T-cell (primary cell): ENCODE measurements around the gene NT5C2. TPM values are rescaled to one million over a fixed set of nuclear protein-coding genes. Genes with fewer than 3 reads are reported as not detected.
"Not testable (repeated sequence)": the region's sequence is repeated elsewhere in the genome, so short reads cannot be mapped to it uniquely, and the experiment has no call there.

Experiments used
- ATAC-seq, 4 experiments: fragments of 200-7000 bp in 3 of 4; fragments of 150-1000 bp in 1 of 4; cut with Tn5 transposase; replicated peaks in 1 of 4; 1 replicate in 3 of 4; 2 replicates in 1 of 4; pipeline ENCODE4 v1.10.0; 2021; ENCODE audit warnings: moderate library complexity in 3 of 4, mild to moderate bottlenecking in 2 of 4, moderate number of reproducible peaks in 1 of 4
- CTCF ChIA-PET, 2 donors: fragments of 300-600 bp; sonication (Branson Sonifier 250); formaldehyde crosslinking; loops; one replicate each; lab custom pipeline; 2022; ENCODE audit warnings: antibody characterized with exemption in 2 of 2; lab: Charles Lee
- POLR2A ChIA-PET, 2 donors: fragments of 300-600 bp; sonication (Branson Sonifier 250); formaldehyde crosslinking; loops; one replicate each; lab custom pipeline; 2022; ENCODE audit warnings: antibody characterized with exemption in 2 of 2; lab: Charles Lee
- DNase-seq, 35 experiments: peaks; one replicate each; pipeline versions ENCODE4 v3.0.0 to v3.0.0-alpha.2; 2013 to 2023
- H3K27ac ChIP-seq: one replicate; pipeline ENCODE4 v1.5.1; 2013; ENCODE audit warnings: low read length
- H3K27me3 ChIP-seq, 2 experiments: replicated peaks in 1 of 2; 1 replicate in 1 of 2; 2 replicates in 1 of 2; pipeline versions ENCODE4 v1.6.1 to v1.7.0; 2013; ENCODE audit warnings: low read length in 1 of 2, mixed read lengths in 1 of 2; ENCODE audit not compliant: control insufficient read depth in 2 of 2, insufficient read depth in 2 of 2; ENCODE audit errors: extremely low read depth in 1 of 2
- H3K36me3 ChIP-seq, 2 donors: 1 replicate in 1 of 2; 2 replicates in 1 of 2; pipeline versions ENCODE4 v1.6.1 to v1.7.0; 2013; ENCODE audit warnings: low read length in 1 of 2; ENCODE audit not compliant: control insufficient read depth in 2 of 2, insufficient read depth in 1 of 2; ENCODE audit errors: extremely low read depth in 1 of 2
- H3K4me1 ChIP-seq, 2 experiments: 1 replicate in 1 of 2; 2 replicates in 1 of 2; pipeline versions ENCODE4 v1.6.1 to v1.7.0; 2013; ENCODE audit warnings: low read length in 2 of 2, mixed read lengths in 1 of 2; ENCODE audit not compliant: insufficient read depth in 2 of 2, control insufficient read depth in 1 of 2; ENCODE audit errors: extremely low read depth in 1 of 2
- H3K4me3 ChIP-seq, 2 donors: 1 replicate in 1 of 2; 2 replicates in 1 of 2; pipeline versions ENCODE4 v1.5.1 to v1.7.0; 2013; ENCODE audit warnings: mild to moderate bottlenecking in 2 of 2, low read length in 1 of 2, moderate library complexity in 1 of 2; ENCODE audit not compliant: control insufficient read depth in 1 of 2; ENCODE audit errors: extremely low read depth in 1 of 2
- H3K9me3 ChIP-seq: 2 replicates; pipeline ENCODE4 v1.7.0; 2013
- H3K27ac Mint-ChIP-seq, 2 donors: one replicate each; pipeline ENCODE4 v1.8.0; 2020 to 2021; ENCODE audit warnings: mild to moderate bottlenecking in 2 of 2, mixed read lengths in 2 of 2
- H3K27me3 Mint-ChIP-seq, 2 donors: one replicate each; pipeline ENCODE4 v1.8.0; 2021 to 2022; ENCODE audit warnings: mixed read lengths in 2 of 2
- H3K36me3 Mint-ChIP-seq: one replicate; pipeline ENCODE4 v1.8.0; 2021; ENCODE audit warnings: mixed read lengths
- H3K4me1 Mint-ChIP-seq, 3 donors: one replicate each; pipeline ENCODE4 v1.8.0; 2020 to 2022; ENCODE audit warnings: mixed read lengths in 3 of 3, mild to moderate bottlenecking in 1 of 3
- H3K4me3 Mint-ChIP-seq, 3 donors: one replicate each; pipeline ENCODE4 v1.8.0; 2020 to 2022; ENCODE audit warnings: mild to moderate bottlenecking in 3 of 3, mixed read lengths in 3 of 3, moderate library complexity in 3 of 3
- H3K9me3 Mint-ChIP-seq, 3 donors: one replicate each; pipeline ENCODE4 v1.8.0; 2020 to 2022; ENCODE audit warnings: mixed read lengths in 3 of 3
- WGBS: methylation state at CpG from one replicate; pipeline ENCODE4 v1.1.5; 2013; ENCODE audit warnings: missing lambda C conversion rate; ENCODE audit not compliant: insufficient coverage; 5-methylcytosine and 5-hydroxymethylcytosine counted together
- total RNA-seq, 35 experiments: library from RNA in 6 of 35; stranded (reverse) in 6 of 35; fragments of 120-200 nt in 1 of 35; gene quantifications; one replicate each; pipeline versions ENCODE4 v1.2.1 to v1.2.4 and lab custom pipeline; 2013 to 2026

NT5C2 gene
- total RNA-seq, 5 donors from 2014 or later (not counting 1 experiment from before 2014, with no cell fraction given), result 49.7 to 63.5 (median 54.0) TPM

- peaks cover 25% of the 10 kb centered on the region for H3K36me3 Mint-ChIP-seq
- H3K4me3 Mint-ChIP-seq, result no peak overlapping the region
- no peaks in the 10 kb centered on the region for H3K9me3 Mint-ChIP-seq
- no peak for DNase-seq
- no peak for ATAC-seq
- H3K27ac Mint-ChIP-seq, result no peak overlapping the region
- ChIA-PET POLR2A (interaction anchor here (0.6 to 0.9 kb wide), 5 partner anchors 9 to 157 kb away, joined by 3 to 5 read pairs (median 3); no protein-coding TSS in a partner anchor), CTCF (interaction anchor here in 1 of 2 donors (0.7 kb wide), 1 partner anchor 1424 kb away, joined by 3 read pairs; no protein-coding TSS in a partner anchor)
- Histone ChIP-seq H3K27me3 (no peaks in the 10 kb centered on the region), H3K4me1 (peaks cover under 1 to 9% of the 10 kb centered on the region in 2 experiments), H3K9me3 (no peaks in the 10 kb centered on the region), H3K4me3 (no peak overlapping the region), H3K36me3 (peaks cover 8 to 47% of the 10 kb centered on the region in 2 donors), H3K27ac (no peak overlapping the region)
- no CpG with 5 or more reads among the region's 1 CpG for WGBS
- H3K4me1 Mint-ChIP-seq, result peaks cover 27 to 36% (median 30%) of the 10 kb centered on the region in 3 donors
- no peaks in the 10 kb centered on the region for H3K27me3 Mint-ChIP-seq
These were observed 15.9 kb downstream of the NT5C2 start for GRCh38 chr10:103177123-103177522.

- Histone ChIP-seq H3K27ac (no peak overlapping the region), H3K9me3 (no peaks in the 10 kb centered on the region), H3K27me3 (no peaks in the 10 kb centered on the region), H3K4me1 (peaks cover 0 to under 1% of the 10 kb centered on the region in 2 experiments), H3K36me3 (peaks cover 5 to 52% of the 10 kb centered on the region in 2 donors), H3K4me3 (no peak overlapping the region)
- 94% methylated on average over 9 of the region's 11 CpGs for WGBS
- ATAC-seq (peak in 1 of 4 experiments; percentile 12), DNase-seq (no peak)
- Mint-ChIP-seq H3K36me3 (peaks cover 29% of the 10 kb centered on the region), H3K9me3 (no peaks in the 10 kb centered on the region), H3K4me3 (no peak overlapping the region), H3K27me3 (no peaks in the 10 kb centered on the region), H3K4me1 (peaks cover 17 to 25% (median 20%) of the 10 kb centered on the region in 3 donors), H3K27ac (no peak overlapping the region)
- POLR2A ChIA-PET, result no interaction called here
- CTCF ChIA-PET, result no interaction called here
These were observed 17.3 kb downstream of the NT5C2 start for GRCh38 chr10:103175580-103176285.

- POLR2A ChIA-PET, result not testable (repeated sequence)
- H3K36me3 Mint-ChIP-seq, result peaks cover 26% of the 10 kb centered on the region
These were observed 18.7 kb downstream of the NT5C2 start for GRCh38 chr10:103174324-103174723.

GRCh38 chr10:103171278-103171677 lies 21.8 kb downstream of the NT5C2 start:
- H3K4me1 ChIP-seq, result no peaks in the 10 kb centered on the region
- Mint-ChIP-seq H3K4me3 (no peak overlapping the region), H3K27ac (no peak overlapping the region), H3K9me3 (no peaks in the 10 kb centered on the region), H3K36me3 (peaks cover 27% of the 10 kb centered on the region), H3K4me1 (peaks cover 0 to 5% (median 2%) of the 10 kb centered on the region in 3 donors), H3K27me3 (no peaks in the 10 kb centered on the region)
- POLR2A ChIA-PET, result no interaction called here
- no peak for ATAC-seq
- H3K4me3 ChIP-seq, result no peak overlapping the region
- H3K27ac ChIP-seq, result no peak overlapping the region
- no CpG with 5 or more reads among the region's 1 CpG for WGBS
- H3K27me3 ChIP-seq, result no peaks in the 10 kb centered on the region
- H3K9me3 ChIP-seq, result no peaks in the 10 kb centered on the region
- DNase-seq, result no peak
- H3K36me3 ChIP-seq, result peaks cover 5 to 35% of the 10 kb centered on the region in 2 donors
- CTCF ChIA-PET, result interaction anchor here in 1 of 2 donors (1.0 kb wide), 1 partner anchor 28 kb away, joined by 6 read pairs; no protein-coding TSS in a partner anchor

More at GRCh38 chr10:103174324-103174723, 18.7 kb downstream of the NT5C2 start:
- H3K9me3 ChIP-seq, H3K27me3 ChIP-seq, DNase-seq, H3K27ac ChIP-seq, H3K4me3 ChIP-seq, H3K27ac Mint-ChIP-seq, ATAC-seq, CTCF ChIA-PET, H3K4me1 ChIP-seq, H3K9me3 Mint-ChIP-seq, H3K4me3 Mint-ChIP-seq, H3K27me3 Mint-ChIP-seq: not testable (repeated sequence)
- peaks cover 11 to 12% (median 12%) of the 10 kb centered on the region in 3 donors for H3K4me1 Mint-ChIP-seq
- WGBS, result no CpG with 5 or more reads among the region's 2 CpGs
- peaks cover 5 to 50% of the 10 kb centered on the region in 2 donors for H3K36me3 ChIP-seq

- H3K36me3 Mint-ChIP-seq, result peaks cover 33% of the 10 kb centered on the region
- H3K4me3 Mint-ChIP-seq, result no peak overlapping the region
- Histone ChIP-seq H3K9me3 (no peaks in the 10 kb centered on the region), H3K36me3 (peaks cover 4 to 28% of the 10 kb centered on the region in 2 donors), H3K4me3 (no peak overlapping the region), H3K27me3 (no peaks in the 10 kb centered on the region), H3K27ac (no peak overlapping the region), H3K4me1 (no peaks in the 10 kb centered on the region)
- H3K9me3 Mint-ChIP-seq, result no peaks in the 10 kb centered on the region
- DNase-seq, result no peak
- H3K27me3 Mint-ChIP-seq, result no peaks in the 10 kb centered on the region
- peaks cover 0 to 2% (median 2%) of the 10 kb centered on the region in 3 donors for H3K4me1 Mint-ChIP-seq
- no peak overlapping the region for H3K27ac Mint-ChIP-seq
- no peak for ATAC-seq
- ChIA-PET POLR2A (interaction anchor here (0.6 to 0.9 kb wide), 2 partner anchors 9 to 546 kb away, joined by 3 to 19 read pairs; no protein-coding TSS in a partner anchor), CTCF (no interaction called here)
These were observed 24.6 kb downstream of the NT5C2 start for GRCh38 chr10:103168438-103168837.

GRCh38 chr10:103167554-103167953 lies 25.5 kb downstream of the NT5C2 start:
- CTCF ChIA-PET, result interaction anchor here in 1 of 2 donors (0.7 kb wide), 1 partner anchor 1308 kb away, joined by 3 read pairs; no protein-coding TSS in a partner anchor
- H3K36me3 Mint-ChIP-seq, result peaks cover 36% of the 10 kb centered on the region

More at GRCh38 chr10:103167554-103167953, 25.5 kb downstream of the NT5C2 start:
- H3K4me1 ChIP-seq, DNase-seq, H3K27ac Mint-ChIP-seq, H3K4me3 Mint-ChIP-seq, H3K9me3 ChIP-seq, H3K27me3 ChIP-seq, H3K4me1 Mint-ChIP-seq, H3K4me3 ChIP-seq, ATAC-seq, H3K27me3 Mint-ChIP-seq, H3K9me3 Mint-ChIP-seq, H3K27ac ChIP-seq: not testable (repeated sequence)
- POLR2A ChIA-PET, result interaction anchor here in 1 of 2 donors (0.6 kb wide), 1 partner anchor 9 kb away, joined by 3 read pairs; no protein-coding TSS in a partner anchor
- peaks cover 4 to 25% of the 10 kb centered on the region in 2 donors for H3K36me3 ChIP-seq
- 100% methylated on average over 4 of the region's 5 CpGs for WGBS
